IPS-18c (cell line): Measurements from ENCODE around the gene CPAMD8.

Experiments used
- H3K4me3 ChIP-seq: 2 replicates; pipeline ENCODE4 v1.7.0; 2013; ENCODE audit warnings: low read depth, mild to moderate bottlenecking, low read length, moderate library complexity; ENCODE audit not compliant: insufficient read depth
- H3K9me3 ChIP-seq: one replicate; pipeline ENCODE4 v1.6.1; 2013; ENCODE audit warnings: mild to moderate bottlenecking, low read length, moderate library complexity; ENCODE audit not compliant: control insufficient read depth, insufficient read depth

Gene CPAMD8

DNA sequence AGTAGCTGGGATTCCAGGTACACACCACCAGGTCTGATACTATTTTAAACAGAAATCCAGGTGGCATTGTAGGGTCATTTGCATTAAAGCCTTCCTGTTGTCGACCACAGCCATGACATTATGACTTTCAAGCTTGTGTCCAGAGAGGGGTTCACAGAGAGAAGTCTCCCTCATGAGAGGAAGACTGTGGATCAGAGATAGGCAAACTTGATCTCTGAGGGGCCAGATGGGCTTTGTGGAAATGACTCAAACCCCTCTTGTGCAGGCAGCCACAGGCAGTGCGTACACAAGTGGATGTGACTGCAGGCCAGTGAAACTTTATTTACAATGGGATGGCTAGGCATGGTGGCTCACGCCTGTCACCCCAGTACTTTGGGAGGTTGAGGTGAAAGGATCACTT is 165.6 kb downstream of the CPAMD8 start:
- no peak overlapping the region for H3K4me3 ChIP-seq
- no peaks in the 10 kb centered on the region for H3K9me3 ChIP-seq

DNA sequence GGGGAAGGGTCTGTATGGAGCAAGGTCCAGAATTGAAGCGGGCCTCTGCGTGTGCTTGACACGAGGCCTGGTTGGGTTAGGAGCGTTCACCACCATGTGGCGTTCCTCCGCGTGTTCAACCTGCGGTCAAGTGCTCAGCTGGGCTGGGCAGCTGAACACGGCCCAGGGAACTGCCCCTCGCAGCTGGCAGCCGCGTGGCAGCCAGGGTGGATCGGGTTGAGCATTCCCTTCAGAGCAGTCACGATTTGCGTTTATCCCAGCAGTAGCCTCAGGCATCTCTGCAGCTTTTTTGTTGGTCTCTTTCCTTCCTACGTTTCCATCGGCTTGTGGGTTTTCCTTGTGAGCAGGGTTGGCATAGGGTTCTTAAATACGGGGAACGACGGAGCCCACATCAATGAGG is 166.5 kb downstream of the CPAMD8 start:
- no peak overlapping the region for H3K4me3 ChIP-seq
- no peaks in the 10 kb centered on the region for H3K9me3 ChIP-seq

DNA sequence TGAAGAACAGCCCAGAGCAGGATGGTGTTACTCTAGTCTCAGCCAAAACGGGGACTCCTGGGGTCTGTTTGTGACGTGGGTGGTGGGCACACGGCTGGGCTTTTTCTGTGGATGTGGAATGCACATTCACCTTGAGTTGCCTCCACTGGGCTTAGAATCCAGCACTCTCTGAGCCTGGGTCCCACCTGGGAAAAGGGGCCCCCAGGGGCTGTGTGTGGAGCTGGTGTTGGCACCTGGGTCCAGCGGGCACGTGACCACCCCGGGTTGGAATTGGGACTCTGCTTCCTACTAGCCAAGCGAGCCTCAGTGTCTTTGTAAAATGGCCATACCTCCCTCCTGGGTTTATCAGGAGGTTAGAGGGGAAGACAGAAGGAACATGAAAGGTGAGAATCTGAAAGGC is 167.0 kb downstream of the CPAMD8 start:
- Histone ChIP-seq H3K4me3 (no peak overlapping the region), H3K9me3 (no peaks in the 10 kb centered on the region)

DNA sequence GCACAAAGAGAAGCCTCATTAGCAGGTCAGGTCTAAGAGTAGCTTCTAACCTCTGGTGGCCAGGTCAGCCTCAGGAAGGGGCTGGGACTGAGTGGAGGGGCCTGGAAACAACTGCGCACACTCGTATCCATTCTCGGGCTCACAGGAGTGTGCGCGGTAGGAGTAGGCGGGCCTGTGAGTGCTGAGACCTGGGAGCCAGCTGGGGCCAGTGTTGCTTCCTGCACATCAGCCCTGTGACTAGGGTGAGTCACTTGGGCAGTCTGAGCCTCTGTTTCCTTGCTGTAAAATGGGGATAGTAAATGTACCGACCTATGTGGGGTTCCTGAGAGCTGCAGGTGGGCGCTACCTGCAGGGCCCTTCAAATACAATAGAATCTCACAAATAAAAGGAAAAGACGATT is 170.5 kb downstream of the CPAMD8 start:
- H3K4me3 ChIP-seq = no peak overlapping the region
- no peaks in the 10 kb centered on the region for H3K9me3 ChIP-seq

DNA sequence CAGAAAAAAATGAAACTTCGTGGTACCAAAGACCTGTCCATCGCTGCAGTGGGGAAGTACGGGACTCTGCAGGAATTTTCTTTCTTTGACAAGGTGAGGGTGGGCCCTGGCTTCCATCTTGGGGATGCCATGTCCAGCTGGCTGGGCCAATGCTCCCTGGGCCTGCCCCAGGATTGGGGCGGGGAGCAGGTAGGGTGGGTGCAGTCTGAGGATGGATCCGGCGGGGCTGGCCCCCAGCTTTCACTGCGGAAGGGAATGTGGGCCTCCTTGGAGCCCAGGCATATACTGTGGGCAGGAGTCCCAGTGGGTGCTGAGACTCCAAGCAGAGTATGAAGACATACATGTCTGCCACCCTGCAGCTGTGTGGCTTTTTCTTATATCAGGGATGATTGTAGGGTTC is 173.5 kb downstream of the CPAMD8 start:
- Histone ChIP-seq H3K9me3 (no peaks in the 10 kb centered on the region), H3K4me3 (no peak overlapping the region)

DNA sequence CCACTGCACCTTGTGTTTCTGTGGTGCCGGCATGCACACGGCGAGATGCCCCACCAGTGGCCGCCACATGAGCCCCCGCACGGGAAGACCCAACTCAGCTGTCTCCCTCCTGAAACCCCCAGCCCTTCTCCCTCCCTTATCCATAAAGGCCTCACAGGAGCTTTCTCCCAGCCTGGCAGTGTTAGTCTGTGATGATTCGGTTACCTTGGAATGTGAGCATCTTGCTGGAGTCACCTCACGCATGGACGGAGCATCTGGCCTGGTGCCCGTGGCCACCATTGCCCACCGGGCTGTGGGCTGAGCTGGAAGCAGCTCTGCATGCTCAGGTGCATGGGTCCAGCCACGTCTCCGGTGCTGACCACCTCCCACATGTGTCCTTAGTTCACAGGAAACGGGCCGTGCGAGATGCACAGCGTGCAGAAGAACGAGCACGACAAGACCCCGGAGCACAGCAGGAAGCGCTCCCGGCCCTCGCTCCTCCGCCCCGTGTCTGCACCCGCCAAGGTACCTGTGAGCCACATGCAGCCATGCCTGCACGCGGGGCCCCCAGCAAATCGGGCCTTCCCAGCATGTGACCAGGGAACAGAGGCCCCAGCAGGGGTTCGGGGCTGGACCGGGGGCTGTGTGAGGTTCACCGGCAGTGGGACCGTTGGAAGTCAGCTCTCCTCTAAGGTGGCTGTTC is 175.4 kb downstream of the CPAMD8 start:
- no peak overlapping the region for H3K4me3 ChIP-seq
- H3K9me3 ChIP-seq = no peaks in the 10 kb centered on the region

DNA sequence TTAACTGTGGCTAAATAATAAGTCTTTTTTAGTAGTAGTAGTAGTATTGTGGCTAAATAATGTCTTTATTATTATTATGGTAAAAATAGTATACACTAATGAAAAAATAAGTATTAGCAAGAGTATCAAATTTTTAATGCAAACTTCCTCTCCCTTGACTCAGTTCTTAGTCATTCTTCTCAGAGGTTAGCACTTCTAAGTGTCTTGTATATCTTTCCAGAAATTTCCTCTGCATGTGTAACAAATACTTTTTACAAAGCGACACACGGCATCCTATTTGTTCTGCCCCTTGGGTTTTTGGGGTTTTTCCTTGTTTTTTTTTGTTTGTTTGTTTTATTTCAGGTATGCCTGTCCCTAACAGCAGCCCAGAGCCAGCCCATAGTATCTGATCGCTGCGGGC is 176.5 kb downstream of the CPAMD8 start:
- Histone ChIP-seq H3K4me3 (no peak overlapping the region), H3K9me3 (no peaks in the 10 kb centered on the region)

DNA sequence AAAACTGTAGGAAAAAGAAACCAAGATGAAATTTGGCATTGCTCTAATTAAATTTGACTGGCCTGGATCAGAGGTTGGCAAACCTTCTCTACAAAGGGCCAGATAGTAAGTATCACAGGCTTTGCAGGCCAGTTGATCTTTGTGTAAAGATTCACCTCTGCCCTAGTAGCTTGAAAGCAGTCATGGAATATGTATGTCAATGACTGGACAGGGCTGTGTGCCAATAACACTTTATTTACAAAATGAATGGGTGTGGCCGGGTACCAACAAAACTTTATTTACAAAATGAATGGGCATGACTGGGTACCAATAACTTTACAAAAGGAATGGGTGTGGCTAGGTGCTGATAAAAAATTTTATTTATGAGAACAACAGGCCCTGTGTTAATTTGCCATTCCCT is 177.4 kb downstream of the CPAMD8 start:
- H3K4me3 ChIP-seq = no peak overlapping the region
- no peaks in the 10 kb centered on the region for H3K9me3 ChIP-seq

DNA sequence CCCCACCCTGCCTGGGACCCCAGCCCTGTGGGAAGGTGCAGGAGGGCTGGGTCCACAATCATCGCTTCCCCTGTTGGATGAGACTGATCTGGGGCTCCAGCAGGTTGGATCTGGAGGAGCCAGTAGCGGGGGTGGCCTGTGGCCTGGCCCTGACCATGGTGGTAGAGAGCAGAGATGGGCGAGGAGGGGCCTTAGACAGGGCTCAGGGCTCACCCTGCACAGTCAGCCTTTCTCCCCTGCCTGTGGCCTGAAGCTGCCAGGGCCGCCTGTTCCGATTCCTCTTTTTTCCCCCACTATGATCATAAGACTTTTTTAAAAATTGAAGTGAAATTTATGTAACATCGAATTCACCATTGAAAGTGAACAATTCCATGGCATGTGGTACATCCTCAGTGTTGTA is 179.2 kb downstream of the CPAMD8 start:
- no peak overlapping the region for H3K4me3 ChIP-seq
- H3K9me3 ChIP-seq = no peaks in the 10 kb centered on the region

DNA sequence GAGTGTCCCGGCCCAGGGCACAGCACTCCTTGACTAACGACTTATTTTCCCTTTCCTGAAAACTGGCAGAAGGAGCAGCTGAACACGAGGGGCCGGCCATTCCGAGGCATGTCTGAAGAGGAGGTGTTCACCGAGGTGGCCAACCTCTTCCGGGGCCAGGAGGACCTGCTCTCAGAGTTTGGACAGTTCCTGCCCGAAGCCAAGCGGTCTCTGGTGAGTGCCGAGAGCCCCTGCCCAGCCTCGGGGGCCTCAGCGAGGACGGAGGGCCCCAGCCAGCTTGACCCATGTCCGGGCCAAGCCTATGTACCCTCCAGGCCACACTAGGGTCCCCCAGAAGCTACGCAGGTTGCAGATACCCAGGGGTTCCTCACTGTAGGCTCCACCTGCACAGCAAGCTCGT is 179.7 kb downstream of the CPAMD8 start:
- no peaks in the 10 kb centered on the region for H3K9me3 ChIP-seq
- no peak overlapping the region for H3K4me3 ChIP-seq
